ENCODE results near the gene GTF2A2.

DNA sequence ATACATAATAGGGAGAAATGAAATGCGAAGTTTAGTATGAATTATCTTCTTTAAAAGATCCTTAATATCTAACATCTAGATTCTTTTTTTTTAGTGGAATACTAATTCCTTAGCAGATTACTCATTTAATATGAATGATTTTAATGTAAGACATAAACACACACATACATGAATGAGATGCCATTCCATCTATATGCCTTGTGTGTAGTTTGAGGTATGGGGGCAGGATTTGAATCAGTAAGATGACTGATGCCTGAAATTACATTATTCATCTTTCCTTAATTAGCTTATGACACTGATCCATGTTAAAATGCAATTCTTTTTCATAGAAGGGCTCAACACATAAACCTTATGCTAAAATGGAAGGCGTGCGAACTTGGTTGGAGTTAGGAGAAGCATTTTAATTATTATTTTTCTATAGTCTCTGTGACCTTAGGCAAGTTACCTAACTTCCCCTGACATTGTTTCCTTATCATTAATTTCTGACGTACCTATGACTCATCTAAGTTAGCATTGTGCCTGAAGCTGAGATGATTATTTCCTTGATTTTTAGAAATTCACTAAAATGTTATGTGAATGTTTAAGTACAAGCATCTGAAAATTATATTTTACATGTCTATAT, 42.6 kb upstream of the GTF2A2 start:
- TF ChIP-seq, protein P1, sequence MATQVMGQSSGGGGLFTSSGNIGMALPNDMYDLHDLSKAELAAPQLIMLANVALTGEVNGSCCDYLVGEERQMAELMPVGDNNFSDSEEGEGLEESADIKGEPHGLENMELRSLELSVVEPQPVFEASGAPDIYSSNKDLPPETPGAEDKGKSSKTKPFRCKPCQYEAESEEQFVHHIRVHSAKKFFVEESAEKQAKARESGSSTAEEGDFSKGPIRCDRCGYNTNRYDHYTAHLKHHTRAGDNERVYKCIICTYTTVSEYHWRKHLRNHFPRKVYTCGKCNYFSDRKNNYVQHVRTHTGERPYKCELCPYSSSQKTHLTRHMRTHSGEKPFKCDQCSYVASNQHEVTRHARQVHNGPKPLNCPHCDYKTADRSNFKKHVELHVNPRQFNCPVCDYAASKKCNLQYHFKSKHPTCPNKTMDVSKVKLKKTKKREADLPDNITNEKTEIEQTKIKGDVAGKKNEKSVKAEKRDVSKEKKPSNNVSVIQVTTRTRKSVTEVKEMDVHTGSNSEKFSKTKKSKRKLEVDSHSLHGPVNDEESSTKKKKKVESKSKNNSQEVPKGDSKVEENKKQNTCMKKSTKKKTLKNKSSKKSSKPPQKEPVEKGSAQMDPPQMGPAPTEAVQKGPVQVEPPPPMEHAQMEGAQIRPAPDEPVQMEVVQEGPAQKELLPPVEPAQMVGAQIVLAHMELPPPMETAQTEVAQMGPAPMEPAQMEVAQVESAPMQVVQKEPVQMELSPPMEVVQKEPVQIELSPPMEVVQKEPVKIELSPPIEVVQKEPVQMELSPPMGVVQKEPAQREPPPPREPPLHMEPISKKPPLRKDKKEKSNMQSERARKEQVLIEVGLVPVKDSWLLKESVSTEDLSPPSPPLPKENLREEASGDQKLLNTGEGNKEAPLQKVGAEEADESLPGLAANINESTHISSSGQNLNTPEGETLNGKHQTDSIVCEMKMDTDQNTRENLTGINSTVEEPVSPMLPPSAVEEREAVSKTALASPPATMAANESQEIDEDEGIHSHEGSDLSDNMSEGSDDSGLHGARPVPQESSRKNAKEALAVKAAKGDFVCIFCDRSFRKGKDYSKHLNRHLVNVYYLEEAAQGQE (IDR thresholded peaks at IDR 0.05; ENCODE audit: low read depth, low read length): no peak
- TF ChIP-seq, protein P2, sequence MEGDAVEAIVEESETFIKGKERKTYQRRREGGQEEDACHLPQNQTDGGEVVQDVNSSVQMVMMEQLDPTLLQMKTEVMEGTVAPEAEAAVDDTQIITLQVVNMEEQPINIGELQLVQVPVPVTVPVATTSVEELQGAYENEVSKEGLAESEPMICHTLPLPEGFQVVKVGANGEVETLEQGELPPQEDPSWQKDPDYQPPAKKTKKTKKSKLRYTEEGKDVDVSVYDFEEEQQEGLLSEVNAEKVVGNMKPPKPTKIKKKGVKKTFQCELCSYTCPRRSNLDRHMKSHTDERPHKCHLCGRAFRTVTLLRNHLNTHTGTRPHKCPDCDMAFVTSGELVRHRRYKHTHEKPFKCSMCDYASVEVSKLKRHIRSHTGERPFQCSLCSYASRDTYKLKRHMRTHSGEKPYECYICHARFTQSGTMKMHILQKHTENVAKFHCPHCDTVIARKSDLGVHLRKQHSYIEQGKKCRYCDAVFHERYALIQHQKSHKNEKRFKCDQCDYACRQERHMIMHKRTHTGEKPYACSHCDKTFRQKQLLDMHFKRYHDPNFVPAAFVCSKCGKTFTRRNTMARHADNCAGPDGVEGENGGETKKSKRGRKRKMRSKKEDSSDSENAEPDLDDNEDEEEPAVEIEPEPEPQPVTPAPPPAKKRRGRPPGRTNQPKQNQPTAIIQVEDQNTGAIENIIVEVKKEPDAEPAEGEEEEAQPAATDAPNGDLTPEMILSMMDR (IDR thresholded peaks at IDR 0.05): no peak
- no peak for TF ChIP-seq SIN3A (IDR thresholded peaks at IDR 0.05; ENCODE audit: borderline replicate concordance, low read depth, low read length)
- no peak for TF ChIP-seq EP300 (IDR thresholded peaks at IDR 0.05; ENCODE audit: borderline replicate concordance in 1 of 2, low read depth in 1 of 2, low read length in 1 of 2)

Measured in SK-N-SH (cell line).